GM19035 (cell line): Measurements from ENCODE around the gene NDUFA11.
"Not testable (repeated sequence)": the region's sequence is repeated elsewhere in the genome, so short reads cannot be mapped to it uniquely, and the experiment has no call there.

Source experiments
- ATAC-seq: cut with Tn5 transposase; IDR thresholded peaks from one replicate; pipeline ENCODE4 v1.9.1; 2021; ENCODE audit not compliant: unreplicated experiment

Gene NDUFA11

DNA sequence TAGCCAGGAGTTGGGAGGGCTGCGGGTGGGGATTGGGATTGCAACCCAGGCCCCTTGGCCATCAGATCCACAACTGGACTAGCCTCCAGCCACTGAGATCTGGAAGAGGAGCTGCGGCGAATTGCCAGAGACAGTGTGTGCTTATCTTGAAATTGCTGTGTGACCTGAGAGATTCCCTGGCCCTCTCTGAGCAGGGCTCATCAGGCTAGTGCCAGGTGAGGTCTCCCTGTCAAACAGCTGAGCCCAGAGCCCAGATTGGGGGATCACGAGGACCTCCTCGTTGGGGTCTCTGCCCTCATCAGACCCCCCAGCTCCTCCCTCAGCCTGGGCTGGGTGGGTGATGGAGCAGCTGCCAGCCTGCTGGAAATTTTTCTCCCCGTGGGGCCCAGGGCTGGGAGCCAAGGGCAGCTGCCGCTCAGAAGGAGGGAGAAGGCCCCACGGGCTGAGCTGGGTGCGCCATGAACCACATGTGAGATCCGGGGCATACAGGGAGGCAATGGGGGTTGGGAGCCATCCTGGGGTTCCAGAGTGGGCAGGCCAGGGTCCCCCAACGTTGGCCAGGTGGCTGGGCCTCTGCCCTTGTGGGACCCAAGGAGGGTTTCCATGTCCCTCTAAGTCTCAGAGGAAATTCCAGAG, 40.4 kb downstream of the NDUFA11 start:
- no peak for ATAC-seq

DNA sequence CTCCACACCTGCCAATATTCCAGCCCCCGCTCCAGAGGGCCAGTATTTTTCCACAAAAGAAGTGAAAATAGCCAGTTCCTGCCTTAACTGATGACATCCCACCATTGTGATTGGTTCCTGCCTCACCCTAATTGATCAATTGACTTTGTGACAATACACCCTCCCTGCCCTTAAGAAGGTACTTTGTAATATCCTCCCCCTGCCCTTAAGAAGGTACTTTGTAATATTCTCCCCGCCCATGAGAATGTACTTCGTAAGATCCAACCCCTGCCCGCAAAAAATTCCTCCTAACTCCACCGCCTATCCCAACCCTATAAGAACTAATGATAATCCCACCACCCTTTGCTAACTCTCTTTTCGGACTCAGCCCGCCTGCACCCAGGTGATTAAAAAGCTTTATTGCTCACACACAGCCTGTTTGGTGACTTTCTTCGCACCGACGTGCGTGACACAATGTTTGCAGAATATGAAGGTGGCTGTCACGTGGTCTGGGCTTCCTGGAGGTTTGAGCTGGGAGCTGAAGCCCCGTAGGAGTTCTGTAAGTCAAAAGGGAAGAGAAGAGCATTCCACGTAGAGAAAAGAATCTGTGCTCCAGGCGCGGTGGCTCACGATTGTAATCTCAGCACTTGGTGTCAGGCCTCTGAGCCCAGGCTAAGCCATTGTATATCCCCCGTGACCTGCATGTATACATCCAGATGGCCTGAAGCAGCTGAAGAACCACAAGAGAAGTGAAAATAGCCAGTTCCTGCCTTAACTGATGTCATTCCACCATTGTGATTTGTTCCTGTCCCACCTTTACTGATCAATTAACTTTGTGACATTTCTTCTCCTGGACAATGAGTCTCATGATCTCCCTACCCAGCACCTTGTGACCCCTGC, 46.1 kb downstream of the NDUFA11 start:
- ATAC-seq, result no peak

DNA sequence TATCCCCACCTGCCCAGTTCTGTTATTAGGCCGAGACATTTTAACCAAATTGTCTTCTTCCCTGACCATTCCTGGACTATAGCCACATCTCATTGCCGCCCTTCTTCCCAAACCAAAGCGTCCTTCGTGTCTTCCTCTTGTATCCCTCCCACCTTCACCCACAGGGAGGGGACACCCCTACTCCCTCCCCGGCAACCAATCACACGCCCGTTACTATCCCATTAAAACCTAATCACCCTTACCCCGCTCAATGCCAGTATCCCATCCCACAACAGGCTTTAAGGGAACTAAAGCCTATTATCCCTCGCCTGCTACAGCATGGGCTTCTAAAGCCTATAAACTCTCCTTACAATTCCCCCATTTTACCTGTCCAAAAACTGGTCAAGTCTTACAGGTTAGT, 48.4 kb downstream of the NDUFA11 start:
- not testable (repeated sequence) for ATAC-seq

DNA sequence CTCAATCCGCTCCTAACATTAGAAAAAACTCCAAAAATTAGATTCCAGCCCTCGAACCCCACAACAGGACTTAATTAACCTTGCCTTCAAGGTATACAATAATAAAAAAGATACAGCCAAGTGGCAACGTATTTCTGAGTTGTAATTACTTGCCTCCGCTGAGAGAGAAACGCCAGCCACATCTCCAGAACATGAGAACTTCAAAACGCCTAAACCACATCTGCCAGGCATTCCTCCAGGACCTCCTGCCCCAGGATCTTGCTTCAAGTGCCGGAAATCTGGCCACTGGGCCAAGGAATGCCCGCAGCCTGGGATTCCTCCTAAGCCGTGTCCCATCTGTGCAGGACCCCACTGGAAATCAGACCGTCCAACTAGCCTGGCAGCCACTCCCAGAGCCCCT, 49.5 kb downstream of the NDUFA11 start:
- not testable (repeated sequence) for ATAC-seq

DNA sequence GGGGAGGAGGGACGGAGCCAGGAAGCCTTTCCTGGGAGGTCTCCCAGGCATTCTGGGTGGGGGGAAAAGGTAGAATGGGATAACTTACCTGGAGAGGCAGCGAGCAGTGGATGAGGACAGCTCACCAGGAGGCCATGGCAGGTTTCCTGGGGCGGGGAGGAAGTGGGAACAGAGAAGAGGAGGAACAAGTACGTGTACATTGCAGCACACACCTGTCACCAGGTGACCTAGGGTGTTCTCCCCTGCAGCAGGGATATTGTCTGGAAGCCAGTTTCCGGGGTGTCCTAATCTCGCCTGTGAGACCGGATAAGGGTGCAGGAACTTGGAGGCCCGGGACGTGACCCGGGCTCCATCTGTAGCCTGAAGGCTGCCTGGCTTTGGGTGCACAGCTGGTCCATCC, 52.3 kb downstream of the NDUFA11 start, which contains the start of gene FUT3:
FUT3 (minus strand) TSS at position 148 of the 400 bp plus-strand sequence.
- no peak for ATAC-seq

DNA sequence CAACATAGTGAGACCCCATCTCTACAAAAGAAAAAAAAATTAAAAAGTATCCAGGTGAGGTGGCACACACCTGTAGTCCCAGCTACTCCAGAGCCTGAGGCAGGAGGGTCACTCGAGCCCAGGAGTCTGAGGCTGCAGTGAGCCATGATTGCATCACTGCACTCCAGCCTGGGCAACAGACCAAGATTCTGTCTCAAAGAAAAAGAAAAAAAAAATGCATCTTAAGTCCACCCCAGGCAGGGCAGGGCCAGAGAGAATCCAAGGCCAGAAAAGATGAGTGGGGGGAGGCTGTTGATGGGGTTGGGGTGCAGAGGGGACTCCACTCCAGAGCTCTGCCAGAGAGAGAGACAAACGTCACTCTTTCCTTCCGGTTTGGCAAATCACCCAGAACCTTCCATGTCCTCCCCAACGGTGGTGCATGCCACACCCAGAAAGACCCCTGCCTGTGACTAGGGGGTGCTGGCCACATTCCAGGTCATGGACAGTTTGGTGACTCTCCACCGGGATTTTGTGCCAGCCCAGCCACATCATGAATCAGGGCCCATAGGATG, 52.8 kb downstream of the NDUFA11 start:
- no peak for ATAC-seq

DNA sequence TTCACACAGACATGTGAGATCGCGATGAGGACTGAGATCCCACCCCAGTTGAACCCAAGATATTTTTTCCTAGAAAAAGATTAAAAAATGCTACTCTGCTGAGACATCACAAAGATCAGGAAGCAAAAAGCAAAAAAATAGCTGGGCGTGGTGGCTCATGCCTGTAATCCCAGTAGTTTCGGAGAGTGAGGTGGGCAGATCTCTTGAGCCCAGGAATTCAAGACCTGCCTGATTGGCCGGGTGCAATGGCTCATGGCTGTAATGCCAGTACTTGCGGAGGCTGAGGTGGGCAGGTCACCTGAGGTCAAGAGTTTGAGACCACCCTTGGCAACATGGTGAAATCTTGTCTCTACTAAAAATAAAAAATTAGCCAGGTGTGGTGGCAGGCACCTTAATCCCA, 53.4 kb downstream of the NDUFA11 start:
- ATAC-seq, result no peak

DNA sequence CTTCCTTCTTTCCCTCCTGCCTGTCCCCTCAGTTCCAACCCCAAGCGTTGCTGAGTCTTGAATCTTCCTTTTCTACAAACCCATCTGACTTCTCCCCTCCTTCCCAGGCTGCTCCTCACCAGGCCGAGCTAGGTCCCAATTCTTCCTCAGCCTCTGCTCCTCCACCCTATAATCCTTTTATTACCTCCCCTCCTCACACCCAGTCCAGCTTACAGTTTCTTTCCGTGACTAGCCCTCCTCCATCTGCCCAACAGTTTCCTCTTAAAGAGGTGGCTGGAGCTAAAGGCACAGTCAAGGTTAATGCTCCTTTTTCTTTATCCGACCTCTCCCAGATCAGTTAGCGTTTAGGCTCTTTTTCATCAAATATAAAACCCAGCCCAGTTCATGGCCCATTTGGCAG, 55.0 kb downstream of the NDUFA11 start:
- ATAC-seq, result not testable (repeated sequence)

DNA sequence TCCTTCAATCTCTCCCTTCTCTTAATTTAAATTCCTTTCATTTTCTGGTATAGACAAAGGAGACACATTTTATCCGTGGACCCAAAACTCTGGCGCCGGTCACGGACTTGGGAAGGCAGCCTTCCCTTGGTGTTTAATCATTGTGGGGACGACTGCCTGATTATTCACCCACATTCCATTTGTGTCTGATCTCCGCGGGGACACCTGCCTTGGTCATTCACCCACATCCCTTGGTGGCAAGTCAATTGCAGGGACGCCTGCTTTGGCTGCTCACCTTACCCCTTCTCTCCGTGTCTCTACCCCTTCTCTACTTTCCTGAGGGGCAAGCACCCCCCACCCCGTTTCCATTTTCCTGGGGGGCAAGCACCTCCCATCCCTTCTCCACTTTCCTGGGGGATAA, 55.7 kb downstream of the NDUFA11 start:
- ATAC-seq, result not testable (repeated sequence)
